AG04449 (cell line): Measurements from ENCODE around the gene RAB11FIP3.
"Not testable (repeated sequence)": the region's sequence is repeated elsewhere in the genome, so short reads cannot be mapped to it uniquely, and the experiment has no call there.

Source experiments
- CTCF ChIA-PET: fragments of 350-600 bp; formaldehyde crosslinking; extraction: SDS; loops from one replicate; lab custom pipeline; 2021; ENCODE audit warnings: antibody characterized with exemption; lab: Yijun Ruan, JAX
- POLR2A ChIA-PET: fragments of 400-600, 350-600 bp; formaldehyde crosslinking; extraction: SDS; loops from one replicate; lab custom pipeline; 2020; ENCODE audit warnings: antibody characterized with exemption, inconsistent platforms; lab: Yijun Ruan, JAX
- DNase-seq: peaks from one replicate; pipeline ENCODE4 v3.0.0-alpha.2; 2010; ENCODE audit warnings: low read depth, low spot score
- H3K4me3 ChIP-seq: 2 replicates; pipeline ENCODE4 v1.5.1; 2011; ENCODE audit warnings: low read depth, mild to moderate bottlenecking, control low read depth, low read length
- TF ChIP-seq, protein P1 (sequence below): IDR thresholded peaks from one replicate; pipeline ENCODE4 v1.5.1; 2011; ENCODE audit warnings: mild to moderate bottlenecking, moderate library complexity, low read length, control low read depth, inconsistent platforms; ENCODE audit not compliant: insufficient read depth; ENCODE audit errors: missing control alignments

RAB11FIP3 gene

GRCh38 chr16:474420-475122 is 49.1 kb downstream of the RAB11FIP3 start:
- CTCF ChIA-PET: interaction anchor here (1.0 kb wide), 1 partner anchor 13 kb away, joined by 6 read pairs; no protein-coding TSS in a partner anchor

DNA sequence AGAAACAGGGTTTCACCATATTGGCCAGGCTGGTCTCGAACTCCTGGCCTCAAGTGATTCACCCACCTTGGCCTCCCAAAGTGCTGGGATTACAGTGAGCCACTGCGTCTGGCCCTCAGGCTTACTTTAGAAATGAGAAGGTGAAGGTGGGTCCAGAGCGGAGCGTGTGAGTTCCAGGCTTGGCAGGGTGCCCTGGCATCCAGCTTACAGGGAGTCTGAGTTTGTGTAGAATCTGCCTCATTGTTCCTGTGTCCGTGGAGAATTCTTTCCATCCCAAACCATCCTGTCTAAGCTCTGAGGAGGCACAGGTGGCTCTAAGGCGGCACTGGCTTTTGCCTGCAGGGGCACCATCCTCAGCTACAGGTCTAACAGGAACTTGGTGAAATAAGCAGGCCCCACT is 50.6 kb downstream of the RAB11FIP3 start:
- no peak for DNase-seq
- ChIA-PET POLR2A (no interaction called here), CTCF (interaction anchor here (0.5 kb wide), 1 partner anchor 11 kb away, joined by 3 read pairs; no protein-coding TSS in a partner anchor)
- TF ChIP-seq, protein P1, sequence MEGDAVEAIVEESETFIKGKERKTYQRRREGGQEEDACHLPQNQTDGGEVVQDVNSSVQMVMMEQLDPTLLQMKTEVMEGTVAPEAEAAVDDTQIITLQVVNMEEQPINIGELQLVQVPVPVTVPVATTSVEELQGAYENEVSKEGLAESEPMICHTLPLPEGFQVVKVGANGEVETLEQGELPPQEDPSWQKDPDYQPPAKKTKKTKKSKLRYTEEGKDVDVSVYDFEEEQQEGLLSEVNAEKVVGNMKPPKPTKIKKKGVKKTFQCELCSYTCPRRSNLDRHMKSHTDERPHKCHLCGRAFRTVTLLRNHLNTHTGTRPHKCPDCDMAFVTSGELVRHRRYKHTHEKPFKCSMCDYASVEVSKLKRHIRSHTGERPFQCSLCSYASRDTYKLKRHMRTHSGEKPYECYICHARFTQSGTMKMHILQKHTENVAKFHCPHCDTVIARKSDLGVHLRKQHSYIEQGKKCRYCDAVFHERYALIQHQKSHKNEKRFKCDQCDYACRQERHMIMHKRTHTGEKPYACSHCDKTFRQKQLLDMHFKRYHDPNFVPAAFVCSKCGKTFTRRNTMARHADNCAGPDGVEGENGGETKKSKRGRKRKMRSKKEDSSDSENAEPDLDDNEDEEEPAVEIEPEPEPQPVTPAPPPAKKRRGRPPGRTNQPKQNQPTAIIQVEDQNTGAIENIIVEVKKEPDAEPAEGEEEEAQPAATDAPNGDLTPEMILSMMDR: no peak
- H3K4me3 ChIP-seq: no peak overlapping the region

More at GRCh38 chr16:474420-475122, 49.1 kb downstream of the RAB11FIP3 start:
- POLR2A ChIA-PET: no interaction called here
- DNase-seq: no peak
- TF ChIP-seq, protein P1: no peak
- no peak overlapping the region for H3K4me3 ChIP-seq

- POLR2A ChIA-PET: no interaction called here
- no peak for DNase-seq
These were observed 52.1 kb downstream of the RAB11FIP3 start for GRCh38 chr16:477301-478157.

DNA sequence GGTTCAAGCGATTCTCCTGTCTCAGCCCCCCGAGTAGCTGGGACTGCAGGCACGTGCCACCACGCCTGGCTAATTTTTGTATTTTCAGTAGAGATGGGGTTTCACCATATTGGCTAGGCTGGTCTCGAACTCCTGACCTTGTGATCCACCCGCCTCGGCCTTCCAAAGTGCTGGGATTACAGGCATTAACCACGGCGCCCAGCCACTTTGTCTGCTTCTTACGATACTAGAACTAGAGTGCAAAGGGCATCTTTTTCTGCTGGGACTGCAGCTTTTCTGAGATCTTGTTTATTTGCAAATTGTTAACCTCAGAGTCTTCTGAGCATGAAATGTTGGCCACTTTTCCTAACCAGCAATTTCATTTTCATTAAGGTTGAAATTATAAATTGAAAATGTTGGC is 52.8 kb downstream of the RAB11FIP3 start:
- H3K4me3 ChIP-seq, DNase-seq, POLR2A ChIA-PET: not testable (repeated sequence)
- CTCF ChIA-PET: interaction anchor here (1.8 kb wide), 1 partner anchor 9 kb away, joined by 6 read pairs; no protein-coding TSS in a partner anchor

More at GRCh38 chr16:477301-478157, 52.1 kb downstream of the RAB11FIP3 start:
- H3K4me3 ChIP-seq: no peak overlapping the region
- CTCF ChIA-PET: interaction anchor here (1.8 kb wide), 1 partner anchor 10 kb away, joined by 6 read pairs; no protein-coding TSS in a partner anchor
- TF ChIP-seq, protein P1: no peak

DNA sequence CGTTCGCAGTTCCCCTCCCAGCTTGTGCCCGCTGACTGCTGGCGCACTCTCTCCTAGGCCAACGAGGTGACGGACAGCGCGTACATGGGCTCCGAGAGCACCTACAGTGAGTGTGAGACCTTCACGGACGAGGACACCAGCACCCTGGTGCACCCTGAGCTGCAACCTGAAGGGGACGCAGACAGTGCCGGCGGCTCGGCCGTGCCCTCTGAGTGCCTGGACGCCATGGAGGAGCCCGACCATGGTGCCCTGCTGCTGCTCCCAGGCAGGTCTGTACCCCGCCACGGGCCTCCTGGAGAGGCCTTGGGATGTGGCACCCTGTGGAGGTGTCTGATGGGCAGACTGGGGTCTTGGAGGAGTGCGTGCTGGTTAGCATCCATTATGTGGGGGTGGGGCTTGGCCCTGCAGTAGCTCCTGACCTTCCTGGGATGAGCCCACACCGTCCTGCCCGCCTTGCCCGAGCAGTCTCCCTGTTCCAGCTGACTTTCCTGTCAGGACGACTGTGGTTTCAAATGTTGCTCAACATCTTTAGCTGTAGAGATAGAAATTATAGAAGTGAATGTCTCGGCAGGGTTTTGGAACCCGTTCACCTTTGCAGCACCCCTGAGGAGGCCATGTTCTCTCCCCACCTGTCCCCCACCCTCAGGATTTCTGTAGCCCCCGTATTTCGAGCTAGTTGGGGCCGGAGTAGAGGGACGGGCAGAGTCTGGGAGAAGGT is 57.2 kb downstream of the RAB11FIP3 start:
- no peak for DNase-seq
- TF ChIP-seq, protein P1: no peak
- CTCF ChIA-PET: interaction anchor here (0.5 kb wide), 1 partner anchor 36 kb away, joined by 3 read pairs; no protein-coding TSS in a partner anchor
- no peak overlapping the region for H3K4me3 ChIP-seq
- POLR2A ChIA-PET: no interaction called here

DNA sequence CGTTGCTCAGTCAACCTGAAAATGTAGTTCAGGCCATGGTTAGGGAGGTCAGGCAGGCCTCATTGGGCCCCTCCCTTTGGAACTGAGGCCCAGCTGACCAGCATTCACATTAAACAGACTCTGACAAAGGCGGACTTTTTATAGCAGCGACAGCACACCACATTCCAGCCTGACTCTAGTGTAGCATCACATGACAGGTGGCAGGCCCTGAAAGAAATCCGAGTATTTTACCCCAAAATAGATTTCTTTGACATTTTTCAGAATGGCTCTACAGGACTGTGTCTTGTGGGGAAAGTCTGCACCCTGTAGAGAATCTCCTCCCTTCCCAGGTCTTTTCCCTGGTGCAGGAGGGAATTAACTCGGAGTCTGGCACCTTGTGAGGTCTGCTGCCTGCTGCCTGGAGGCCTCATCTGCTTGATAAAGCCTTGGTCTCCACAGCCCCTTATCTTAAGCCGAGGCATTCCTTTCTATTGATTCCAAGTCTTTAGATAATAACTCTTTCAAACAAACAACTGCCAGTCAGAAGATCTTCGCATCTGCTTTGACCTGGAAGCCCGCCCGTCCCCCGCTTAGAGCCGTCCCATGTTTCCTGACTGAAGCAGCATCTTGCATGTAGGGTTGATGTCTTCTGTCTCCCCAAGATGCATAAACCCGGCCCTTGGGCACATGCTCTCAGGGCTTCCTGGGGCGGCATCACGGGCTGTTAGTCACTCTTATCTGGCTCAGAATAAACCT is 58.1 kb downstream of the RAB11FIP3 start:
- TF ChIP-seq, protein P1: no peak
- H3K4me3 ChIP-seq: no peak overlapping the region
- no peak for DNase-seq
- CTCF ChIA-PET: no interaction called here
- POLR2A ChIA-PET: no interaction called here
